GM19467 (cell line): Measurements from ENCODE around the gene PARPBP.
"Not testable (repeated sequence)": the region's sequence is repeated elsewhere in the genome, so short reads cannot be mapped to it uniquely, and the experiment has no call there.

Source experiments
- ATAC-seq: cut with Tn5 transposase; IDR thresholded peaks from one replicate; pipeline ENCODE4 v1.9.1; 2021; ENCODE audit warnings: mild to moderate bottlenecking, moderate library complexity; ENCODE audit not compliant: unreplicated experiment

Gene PARPBP, protein sequence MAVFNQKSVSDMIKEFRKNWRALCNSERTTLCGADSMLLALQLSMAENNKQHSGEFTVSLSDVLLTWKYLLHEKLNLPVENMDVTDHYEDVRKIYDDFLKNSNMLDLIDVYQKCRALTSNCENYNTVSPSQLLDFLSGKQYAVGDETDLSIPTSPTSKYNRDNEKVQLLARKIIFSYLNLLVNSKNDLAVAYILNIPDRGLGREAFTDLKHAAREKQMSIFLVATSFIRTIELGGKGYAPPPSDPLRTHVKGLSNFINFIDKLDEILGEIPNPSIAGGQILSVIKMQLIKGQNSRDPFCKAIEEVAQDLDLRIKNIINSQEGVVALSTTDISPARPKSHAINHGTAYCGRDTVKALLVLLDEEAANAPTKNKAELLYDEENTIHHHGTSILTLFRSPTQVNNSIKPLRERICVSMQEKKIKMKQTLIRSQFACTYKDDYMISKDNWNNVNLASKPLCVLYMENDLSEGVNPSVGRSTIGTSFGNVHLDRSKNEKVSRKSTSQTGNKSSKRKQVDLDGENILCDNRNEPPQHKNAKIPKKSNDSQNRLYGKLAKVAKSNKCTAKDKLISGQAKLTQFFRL

DNA sequence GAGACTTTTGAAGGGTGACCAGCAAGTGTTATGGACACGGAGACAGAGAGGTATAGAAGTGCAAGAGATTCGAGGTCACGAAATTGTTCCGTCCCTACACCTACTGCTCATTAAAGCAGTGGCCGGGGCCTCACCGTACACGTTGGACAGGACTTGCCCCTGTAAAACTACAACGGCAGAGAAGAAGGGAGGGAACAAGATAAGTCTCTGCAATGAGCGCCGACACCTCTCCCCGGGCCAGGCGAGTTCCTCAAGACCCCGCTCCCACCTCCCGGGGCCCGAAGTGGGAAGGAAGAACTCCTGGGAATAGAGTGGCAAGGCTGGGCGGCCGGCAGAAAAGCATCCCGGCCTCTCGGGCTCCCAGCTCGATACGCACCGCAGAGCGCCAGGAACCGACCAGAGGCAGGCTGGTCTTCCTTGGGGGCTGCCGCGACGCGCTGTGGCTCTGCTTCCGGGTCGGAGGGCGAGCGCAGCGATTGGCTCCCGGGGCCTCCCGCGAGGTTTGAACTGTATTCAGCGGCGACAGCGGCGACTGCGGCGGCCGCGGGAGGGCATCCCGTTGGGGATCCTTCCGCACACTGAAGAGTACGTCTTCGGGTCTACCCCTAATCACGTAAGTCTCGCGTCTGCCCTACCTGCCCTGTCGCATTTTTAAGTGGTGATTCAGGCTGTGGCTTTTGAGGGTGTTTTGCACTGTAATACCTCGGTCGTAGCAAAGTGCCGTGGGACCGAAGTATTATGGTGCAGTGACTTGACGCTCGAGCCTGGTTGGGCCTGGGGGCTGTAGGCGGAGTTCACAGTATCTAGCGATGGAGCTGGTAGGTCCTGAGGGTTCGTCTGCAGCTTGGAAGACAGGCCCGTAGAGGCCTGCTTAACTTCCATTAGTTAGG is at the start of gene PARPBP, which contains the start of gene NUP37:
PARPBP (plus strand) TSS at position 510 of the 890 bp plus-strand sequence. CDS start 3,706 bp downstream, outside the sequence.
NUP37 (minus strand) TSS at position 441 of the 890 bp plus-strand sequence. CDS start 1,596 bp downstream, outside the sequence.
- peak; percentile 98 for ATAC-seq

DNA sequence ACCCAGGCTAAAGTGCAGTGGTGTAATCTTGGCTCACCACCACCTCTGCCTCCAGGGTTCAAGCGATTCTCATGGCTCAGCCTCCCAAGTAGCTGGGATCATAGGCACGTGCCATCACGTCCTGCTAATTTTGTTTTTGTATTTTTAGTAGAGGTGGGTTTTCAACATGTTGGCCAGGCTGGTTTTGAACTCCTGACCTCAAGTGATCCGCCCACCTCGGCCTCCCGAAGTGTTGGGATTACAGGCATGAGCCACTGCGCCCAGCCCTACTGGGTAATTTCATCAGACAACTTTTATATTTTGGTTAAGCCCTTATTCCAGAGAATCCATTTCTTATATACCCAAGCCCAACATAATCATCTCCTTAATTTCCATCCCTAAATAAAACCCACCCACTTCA is 47.9 kb upstream of the PARPBP start:
- not testable (repeated sequence) for ATAC-seq

DNA sequence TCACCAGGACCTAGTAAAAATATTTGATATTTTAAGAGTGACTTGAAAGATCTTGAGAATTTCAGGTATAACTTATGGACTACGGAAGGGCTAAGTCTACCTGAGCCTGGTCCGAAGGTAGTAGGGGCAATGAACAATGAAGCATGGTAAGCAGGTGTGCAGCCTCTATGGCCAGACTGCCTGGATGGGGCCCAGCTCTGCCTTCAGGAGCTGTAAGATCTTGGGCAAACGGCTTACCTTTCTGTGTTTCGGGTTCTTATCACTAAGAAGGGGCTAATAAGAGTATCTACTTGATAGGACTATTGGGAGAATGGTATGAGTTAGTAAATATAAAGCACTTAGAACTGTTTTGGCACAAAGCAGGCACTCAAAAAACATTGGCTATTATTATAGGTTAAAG is 39.1 kb upstream of the PARPBP start:
- ATAC-seq = no peak

DNA sequence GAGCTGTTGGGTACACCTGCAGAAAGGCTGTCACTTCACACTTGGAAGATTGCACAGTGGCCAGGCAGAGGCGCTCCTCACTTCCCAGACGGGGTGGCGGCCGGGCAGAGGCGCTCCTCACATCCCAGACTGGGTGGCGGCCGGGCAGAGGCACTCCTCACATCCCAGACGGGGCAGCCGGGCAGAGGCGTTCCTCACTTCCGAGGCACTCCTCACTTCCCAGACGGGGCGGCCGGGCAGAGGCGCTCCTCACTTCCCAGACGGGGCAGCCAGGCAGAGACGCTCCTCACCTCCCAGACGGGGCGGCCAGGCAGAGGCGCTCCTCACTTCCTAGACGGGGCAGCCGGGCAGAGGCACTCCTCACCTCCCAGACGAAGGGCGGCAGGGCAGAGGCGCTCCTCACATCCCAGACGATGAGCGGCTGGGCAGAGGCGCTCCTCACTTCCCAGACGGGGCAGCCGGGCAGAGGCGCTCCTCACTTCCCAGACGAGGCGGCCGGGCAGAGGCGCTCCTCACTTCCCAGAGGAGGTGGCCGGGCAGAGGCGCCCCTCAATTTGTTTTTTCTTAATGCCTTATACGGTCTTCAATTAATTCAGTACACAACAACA is 30.7 kb upstream of the PARPBP start:
- not testable (repeated sequence) for ATAC-seq

DNA sequence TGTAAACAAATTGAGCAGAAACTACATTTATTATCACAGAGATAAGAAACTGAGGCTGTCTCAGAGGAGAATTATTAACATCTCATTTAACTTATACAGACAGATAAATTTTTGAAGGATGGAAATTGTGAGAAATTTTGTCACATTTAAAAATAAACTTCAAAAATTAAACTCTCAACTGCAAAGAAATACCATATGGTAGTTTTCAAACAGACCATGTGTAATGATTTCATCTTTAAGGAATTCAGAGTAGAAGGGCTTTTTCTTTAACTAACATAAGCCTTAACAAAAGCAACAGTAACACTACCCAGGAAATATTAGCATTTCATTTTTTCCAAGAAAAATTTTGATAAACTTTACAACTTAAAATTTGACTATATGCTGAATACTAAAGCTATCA is 26.7 kb upstream of the PARPBP start:
- ATAC-seq = no peak

DNA sequence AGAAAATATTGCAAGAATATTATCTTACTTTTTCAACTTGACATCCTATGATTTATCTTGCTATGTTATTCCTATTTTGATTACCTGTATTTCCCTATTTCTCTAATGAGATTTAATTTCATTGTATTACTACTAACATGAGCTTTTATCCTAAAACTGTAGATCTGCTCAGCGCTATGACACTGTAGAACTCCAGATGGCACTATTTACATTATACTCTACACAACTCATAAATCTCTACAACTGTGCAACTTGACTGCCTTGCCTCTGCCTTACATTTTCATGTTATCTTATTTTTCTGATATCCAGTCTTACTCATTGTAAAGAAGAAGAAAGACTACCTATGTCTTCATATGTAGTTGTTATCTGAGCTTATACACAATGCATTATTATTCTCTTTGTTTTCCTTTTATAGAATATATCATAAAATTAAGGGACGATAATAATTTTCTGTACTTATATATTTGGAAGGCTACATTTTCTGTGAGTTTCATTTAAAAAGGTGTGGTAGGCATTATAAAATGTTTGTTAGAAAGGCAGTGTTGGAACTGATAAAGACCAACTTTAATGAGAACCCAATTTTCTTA is 24.2 kb upstream of the PARPBP start:
- ATAC-seq = no peak

DNA sequence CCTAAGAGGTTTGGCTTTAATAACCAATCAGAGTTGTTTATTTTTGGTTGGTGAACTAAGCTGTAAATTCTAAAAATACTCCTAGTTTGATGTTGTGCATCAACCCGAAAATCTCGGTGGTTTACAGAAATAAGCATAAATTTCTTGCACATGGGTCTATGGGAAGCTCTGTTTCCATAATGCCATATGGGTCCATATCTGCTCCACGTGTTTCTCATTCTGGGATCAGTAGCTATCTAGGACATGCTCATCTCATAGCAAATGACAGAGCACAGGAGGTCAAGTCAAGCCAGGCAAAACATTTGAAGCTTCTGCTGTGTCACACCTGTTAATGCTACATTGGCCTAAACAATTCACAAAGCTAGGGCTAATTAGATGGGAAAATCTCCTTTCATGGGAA is 23.1 kb upstream of the PARPBP start:
- no peak for ATAC-seq

DNA sequence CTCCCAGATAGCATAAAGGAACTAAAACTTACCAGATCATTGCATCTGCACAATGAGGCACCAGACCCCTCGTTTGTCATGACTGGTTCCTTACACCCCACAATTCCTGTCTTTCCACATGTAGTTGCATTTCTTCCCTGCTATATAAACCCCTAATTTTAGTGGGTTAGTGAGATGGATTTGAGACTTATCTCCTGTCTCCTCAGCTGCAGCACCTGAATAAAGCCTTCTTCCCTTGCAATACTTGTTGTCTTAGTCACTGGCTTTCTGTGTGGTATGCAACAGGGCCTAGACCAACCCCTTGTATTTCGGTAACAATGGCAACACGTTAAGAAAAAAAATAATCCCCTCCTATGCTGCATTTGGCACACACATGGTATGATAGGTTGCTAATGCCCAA is 13.1 kb upstream of the PARPBP start:
- no peak for ATAC-seq

DNA sequence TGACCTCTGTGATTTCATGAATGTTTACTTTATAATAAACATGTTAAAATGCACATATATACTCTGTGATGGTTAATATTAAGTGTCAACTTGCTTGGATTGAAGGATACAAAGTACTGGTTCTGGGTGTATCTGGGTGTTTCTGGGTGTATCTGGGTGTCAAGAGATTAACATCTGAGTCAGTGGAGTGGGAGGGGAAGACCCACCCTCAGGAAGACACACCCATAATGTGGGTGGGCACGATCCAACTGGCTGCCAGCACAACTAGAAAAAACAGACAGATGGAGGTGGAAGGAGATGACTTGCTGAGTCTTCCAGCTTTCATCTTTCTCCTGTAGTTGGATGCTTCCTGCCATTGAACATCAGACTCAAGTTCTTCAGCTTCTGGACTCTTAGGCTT is 12.0 kb upstream of the PARPBP start:
- no peak for ATAC-seq

DNA sequence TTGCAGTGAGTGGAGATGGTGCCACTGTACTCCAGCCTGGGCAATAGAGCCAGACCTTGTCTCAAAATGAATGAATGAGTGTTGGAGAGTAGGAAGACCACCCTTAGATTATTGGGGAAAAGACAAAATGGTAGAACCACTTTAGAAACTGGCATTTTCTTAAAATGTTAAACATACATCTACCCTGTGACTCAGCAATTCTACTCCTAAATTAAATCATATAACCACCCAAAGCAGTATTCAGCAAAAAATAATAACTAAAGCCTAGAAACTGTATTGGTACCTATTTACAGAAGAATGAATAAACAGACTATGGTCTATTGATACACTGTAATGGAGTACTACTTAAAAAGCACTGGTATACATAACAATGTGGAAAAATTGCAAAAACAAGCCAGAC is 9.2 kb upstream of the PARPBP start:
- ATAC-seq = no peak

DNA sequence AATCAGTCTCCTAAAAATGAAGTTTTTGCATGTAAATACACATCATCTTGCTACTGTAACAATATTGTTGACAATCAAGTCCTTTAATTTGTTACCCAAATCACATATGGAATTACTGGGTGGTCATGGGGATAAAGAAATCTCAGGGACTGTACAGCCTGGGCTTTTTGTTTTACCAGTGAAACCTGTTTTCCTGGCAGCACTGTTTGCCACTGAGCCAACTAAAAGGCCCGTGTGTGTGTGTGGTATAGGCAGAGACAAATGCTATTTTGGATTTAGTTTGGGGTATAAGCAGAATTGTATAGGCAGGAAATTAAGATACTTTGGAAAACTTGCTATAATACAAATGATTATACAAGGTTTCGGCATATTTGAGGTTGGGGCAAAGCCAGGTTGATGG is 5.8 kb upstream of the PARPBP start:
- ATAC-seq = no peak

DNA sequence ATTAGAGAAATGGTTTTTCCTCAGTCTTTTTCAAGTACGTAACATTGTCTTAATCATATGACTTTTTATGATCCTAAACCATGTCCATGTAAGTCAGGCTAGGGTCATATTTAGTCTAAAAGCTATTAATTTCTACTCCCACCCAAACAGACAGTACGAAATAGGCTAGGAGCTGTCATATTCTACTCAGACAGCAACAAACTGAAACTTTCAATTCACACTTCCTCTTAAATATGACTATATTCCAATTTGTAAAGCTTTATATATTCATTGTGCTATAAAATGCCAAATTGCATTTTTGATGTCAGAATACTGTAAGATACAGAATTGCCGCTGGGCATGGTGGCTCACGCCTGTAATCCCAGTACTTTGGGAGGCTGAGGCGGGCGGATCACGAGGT is 3.6 kb upstream of the PARPBP start:
- ATAC-seq = no peak

DNA sequence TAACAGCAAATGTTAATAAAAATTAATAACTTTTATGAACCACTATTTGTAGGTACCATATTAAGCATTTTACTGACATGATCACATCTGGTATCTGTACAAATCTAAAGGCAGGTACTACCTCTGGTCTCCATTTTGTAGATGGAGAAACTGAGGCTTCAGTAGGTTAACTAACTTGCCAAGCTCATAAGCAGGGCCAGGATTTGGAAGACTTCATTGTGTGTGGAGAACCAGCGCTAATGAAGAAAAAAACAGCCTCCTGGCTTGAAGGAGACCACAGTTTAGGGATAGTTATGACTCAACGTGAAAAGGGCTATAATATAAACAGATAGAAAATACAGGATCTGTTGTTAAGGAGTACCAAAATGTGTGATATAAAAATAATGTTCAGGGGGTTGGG is 1.1 kb upstream of the PARPBP start:
- ATAC-seq = no peak

DNA sequence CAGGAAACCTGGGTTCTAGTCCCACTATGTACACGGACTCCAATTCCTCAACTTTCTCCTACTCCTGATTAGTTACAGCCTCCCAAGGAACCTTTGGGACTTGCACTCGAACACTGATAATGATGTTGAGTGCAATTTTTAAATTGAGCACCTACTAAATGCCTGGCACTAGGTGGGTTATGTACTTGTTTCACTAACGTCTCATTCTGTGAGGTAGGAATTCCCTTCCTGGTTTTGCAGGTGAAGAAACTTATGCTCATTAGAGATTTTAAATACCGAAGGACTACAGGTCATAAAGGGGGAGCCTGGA is 536 bp downstream of the PARPBP start:
- no peak for ATAC-seq

DNA sequence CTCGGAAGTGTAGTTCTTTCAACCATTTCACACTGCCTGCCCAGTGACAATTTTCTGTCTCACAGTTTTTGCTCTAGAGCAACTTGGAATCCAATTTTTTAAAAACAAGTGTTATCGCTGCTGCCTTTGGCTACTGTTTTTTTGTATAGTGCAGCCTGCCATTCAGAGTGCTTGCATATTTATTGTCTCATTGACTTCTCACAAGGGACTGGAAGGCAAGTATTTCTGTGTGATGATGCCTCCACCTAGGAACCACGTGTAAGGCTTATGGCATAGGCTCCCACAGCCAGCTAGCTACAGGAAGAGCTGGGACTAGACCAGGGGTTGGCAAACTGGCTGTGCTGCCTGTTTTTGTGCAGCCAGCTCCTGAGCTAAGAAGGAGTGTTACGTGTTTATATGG is 903 bp downstream of the PARPBP start:
- no peak for ATAC-seq

DNA sequence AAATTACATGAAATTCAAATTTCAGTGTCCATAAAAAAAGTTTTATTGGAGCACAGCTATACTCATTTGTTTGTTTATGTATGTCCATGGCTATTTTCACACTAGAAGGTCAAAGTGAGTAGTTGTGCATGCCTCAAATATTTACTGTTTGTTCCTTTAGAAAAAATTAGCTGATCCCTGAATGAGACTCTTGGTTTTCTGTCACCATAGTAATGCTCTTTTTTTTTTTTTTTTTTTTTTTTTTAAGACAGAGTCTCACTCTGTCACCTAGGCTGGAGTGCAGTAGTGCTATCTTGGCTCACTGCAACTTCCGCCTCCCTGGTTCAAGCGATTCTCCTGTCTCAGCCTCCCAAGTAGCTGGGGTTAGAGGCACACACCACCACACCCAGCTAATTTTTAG is 1.3 kb downstream of the PARPBP start:
- not testable (repeated sequence) for ATAC-seq

DNA sequence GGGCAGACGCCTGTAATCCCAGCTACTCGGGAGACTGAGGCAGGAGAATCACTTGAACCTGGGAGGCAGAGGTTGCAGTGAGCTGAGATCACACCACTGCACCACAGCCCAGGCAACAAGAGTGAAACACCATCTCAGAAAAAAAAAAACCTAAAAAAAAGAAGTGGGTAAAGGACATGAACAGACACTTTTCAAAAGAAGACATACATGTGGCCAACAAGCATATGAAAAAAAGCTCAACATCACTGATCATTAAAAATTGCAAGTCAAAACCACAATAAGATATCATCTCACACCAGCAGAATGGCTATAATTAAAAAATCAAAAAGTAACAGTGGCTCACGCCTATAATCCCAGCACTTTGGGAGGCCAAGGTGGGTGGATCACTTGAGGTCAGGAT is 10.7 kb downstream of the PARPBP start:
- ATAC-seq = not testable (repeated sequence)

DNA sequence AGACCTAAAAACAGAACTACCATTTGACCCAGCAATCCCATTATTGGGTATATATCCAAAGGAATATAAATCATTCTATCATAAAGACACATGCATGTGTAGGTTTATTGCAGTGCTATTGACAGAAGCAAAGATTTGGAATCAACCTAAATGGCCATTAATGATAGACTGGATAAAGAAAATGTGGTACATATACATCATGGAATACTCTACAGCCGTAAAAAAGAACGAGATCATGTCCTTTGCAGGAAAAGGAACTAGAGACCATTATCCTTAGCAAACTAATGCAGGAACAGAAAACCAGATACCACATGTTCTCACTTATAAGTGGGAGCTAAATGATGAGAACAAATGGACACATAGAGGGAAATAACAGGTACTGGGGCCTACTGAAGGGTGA is 11.5 kb downstream of the PARPBP start:
- ATAC-seq = not testable (repeated sequence)

DNA sequence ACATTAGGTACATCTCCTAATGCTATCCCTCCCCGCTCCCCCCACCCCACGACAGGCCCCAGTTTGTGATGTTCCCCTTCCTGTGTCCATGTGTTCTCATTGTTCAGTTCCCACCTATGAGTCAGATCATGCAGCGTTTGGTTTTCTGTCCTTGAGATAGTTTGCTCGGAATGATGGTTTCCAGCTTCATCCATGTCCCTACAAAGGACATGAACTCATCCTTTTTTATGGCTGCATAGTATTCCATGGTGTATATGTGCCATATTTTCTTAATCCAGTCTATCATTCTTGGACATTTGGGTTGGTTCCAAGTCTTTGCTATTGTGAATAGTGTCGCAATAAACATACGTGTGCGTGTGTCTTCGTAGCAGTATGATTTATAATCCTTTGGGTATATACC is 17.6 kb downstream of the PARPBP start:
- ATAC-seq = not testable (repeated sequence)

DNA sequence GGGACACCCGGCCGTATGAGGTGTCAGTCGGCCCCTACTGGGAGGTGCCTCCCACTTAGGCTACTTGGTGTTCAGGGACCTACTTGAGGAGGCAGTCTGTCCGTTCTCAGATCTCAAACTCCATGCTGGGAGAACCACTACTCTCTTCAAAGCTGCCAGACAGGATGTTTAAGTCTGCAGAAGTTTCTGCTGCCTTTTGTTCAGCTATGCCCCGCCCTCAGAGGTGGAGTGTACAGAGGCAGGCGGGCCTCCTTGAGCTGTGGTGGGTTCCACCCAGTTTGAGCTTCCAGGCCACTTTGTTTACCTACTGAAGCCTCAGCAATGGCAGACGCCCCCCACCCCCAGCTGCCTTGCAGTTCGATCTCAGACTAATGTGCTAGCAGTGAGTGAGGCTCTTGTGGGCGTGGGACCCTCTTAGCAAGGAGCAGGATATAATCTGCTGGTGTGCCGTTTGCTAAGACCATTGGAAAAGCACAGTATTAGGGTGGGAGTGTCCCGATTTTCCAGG is 22.9 kb downstream of the PARPBP start:
- ATAC-seq = not testable (repeated sequence)

DNA sequence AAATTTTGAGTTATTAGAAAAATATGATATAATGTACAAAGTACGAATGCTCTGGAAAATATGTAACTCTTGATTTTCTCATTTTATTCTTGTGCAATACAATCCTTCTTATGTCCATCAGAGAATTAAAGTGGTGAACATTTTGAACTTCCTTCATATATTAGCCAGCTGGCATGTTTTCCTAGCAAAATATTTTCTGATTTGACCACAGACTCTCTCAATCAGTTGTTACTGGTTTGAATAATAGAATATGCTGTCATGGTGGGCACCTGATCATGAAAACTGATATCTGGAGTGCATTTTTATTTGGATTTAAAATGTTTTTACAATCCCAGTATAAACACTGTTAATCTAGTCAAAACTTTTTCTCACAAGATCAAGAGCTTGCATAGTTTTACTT is 24.2 kb downstream of the PARPBP start:
- ATAC-seq = no peak
